ENCODE data around the gene UBE2O.

The UBE2O gene

DNA sequence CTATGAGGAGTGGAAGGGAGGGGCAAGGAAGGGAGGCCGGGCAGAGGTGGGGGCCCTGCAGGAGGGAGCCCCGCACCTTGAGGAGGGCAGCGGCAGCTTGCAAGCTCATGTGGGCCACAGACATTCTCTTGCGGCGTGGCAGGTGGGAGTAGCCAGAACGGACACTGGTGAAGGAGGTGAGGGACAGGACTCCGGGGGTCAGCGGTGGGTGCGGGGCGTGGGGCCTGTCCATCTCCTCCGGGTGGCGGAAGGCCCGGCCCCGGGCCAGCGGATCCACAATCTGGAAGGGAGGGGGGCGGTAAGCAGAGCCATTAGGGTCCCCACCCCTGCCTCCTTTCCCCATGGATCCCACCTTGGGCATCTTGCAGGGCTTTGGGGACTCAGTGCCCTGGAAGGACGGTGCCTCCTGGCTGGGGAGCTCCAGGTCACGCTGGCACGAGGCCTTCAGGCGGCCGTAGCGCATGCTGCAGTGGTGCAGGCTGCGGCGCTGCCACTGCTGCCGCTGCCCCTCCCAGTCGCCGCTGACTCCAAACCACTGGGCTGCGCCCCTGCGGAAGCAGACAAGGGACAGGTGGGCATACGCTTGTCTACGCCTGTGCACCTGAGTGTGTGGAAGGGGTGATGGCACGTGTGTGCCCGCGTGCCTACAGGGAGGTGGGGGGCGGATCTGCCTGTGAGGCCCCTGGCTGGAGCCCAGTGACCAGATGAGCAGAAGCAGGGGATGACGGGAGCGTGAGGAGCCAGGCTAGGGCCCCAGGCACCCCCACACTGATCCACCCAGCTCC is 26.0 kb upstream of the UBE2O start:
- no peak for TF ChIP-seq EZH2 (optimal IDR thresholded peaks at IDR 0.05; ENCODE audit: low read depth, low read length)
- TF ChIP-seq, protein P1, sequence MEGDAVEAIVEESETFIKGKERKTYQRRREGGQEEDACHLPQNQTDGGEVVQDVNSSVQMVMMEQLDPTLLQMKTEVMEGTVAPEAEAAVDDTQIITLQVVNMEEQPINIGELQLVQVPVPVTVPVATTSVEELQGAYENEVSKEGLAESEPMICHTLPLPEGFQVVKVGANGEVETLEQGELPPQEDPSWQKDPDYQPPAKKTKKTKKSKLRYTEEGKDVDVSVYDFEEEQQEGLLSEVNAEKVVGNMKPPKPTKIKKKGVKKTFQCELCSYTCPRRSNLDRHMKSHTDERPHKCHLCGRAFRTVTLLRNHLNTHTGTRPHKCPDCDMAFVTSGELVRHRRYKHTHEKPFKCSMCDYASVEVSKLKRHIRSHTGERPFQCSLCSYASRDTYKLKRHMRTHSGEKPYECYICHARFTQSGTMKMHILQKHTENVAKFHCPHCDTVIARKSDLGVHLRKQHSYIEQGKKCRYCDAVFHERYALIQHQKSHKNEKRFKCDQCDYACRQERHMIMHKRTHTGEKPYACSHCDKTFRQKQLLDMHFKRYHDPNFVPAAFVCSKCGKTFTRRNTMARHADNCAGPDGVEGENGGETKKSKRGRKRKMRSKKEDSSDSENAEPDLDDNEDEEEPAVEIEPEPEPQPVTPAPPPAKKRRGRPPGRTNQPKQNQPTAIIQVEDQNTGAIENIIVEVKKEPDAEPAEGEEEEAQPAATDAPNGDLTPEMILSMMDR (IDR thresholded peaks at IDR 0.05; ENCODE audit: low read length): no peak
- TF ChIP-seq EZH2phosphoT487 (IDR thresholded peaks at IDR 0.05; ENCODE audit: low read length): no peak
- Histone ChIP-seq H3K4me3 (ENCODE audit: low read length) (no peak overlapping the region), H2AFZ (ENCODE audit: low read length) (no peak overlapping the region), H3K27ac (ENCODE audit: low read length) (no peak overlapping the region), H3K9ac (ENCODE audit: low read length) (no peak overlapping the region), H3K9me2 (replicated peaks; ENCODE audit: insufficient read depth, low read length) (no peaks in the 10 kb centered on the region), H4K20me1 (ENCODE audit: insufficient read depth, low read length) (no peaks in the 10 kb centered on the region), H3K79me2 (ENCODE audit: low read length) (peaks cover 12% of the 10 kb centered on the region; the same call in 1 of the 2 replicates), H3K4me2 (ENCODE audit: low read depth, low read length) (no peak overlapping the region), H3K36me3 (replicated peaks; ENCODE audit: insufficient read depth, low read length) (no peaks in the 10 kb centered on the region), H3K4me1 (ENCODE audit: low read length) (peaks cover 25% of the 10 kb centered on the region), H3K9me3 (replicated peaks; ENCODE audit: insufficient read depth, low read length) (no peaks in the 10 kb centered on the region), H3K27me3 (replicated peaks; ENCODE audit: insufficient read depth, low read length) (no peaks in the 10 kb centered on the region), H3F3A (ENCODE audit: insufficient read depth, low read length) (peaks cover 36% of the 10 kb centered on the region)
- DNase-seq: no peak

DNA sequence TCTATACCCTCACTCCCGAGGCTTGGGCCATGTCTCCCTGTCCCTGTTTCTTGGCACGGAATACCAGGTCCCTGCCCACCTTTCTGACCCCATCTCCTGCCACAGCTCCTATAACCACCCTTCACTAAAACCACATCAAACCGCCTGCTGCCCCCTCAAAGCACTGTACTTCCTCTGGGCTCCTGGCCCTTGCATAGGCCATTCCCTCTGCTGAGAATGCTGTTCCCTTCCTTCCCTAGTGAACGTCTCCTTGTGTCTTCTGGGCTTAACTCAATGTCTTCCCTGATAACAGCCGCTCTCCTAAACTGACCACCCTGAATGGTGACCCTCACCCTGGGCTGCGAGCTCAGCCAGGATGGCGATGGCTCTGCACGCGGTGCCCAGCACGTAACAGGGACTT is 25.1 kb upstream of the UBE2O start:
- H3K4me3 ChIP-seq (ENCODE audit: low read length): no peak overlapping the region
- no peak for DNase-seq
- no peak overlapping the region for H3K27ac ChIP-seq (ENCODE audit: low read length)
- H3K9me2 ChIP-seq (replicated peaks; ENCODE audit: insufficient read depth, low read length): no peaks in the 10 kb centered on the region
- H3K4me2 ChIP-seq (ENCODE audit: low read depth, low read length): no peak overlapping the region
- TF ChIP-seq, protein P1 (IDR thresholded peaks at IDR 0.05; ENCODE audit: low read length): no peak
- no peak for TF ChIP-seq EZH2phosphoT487 (IDR thresholded peaks at IDR 0.05; ENCODE audit: low read length)
- TF ChIP-seq EZH2 (optimal IDR thresholded peaks at IDR 0.05; ENCODE audit: low read depth, low read length): no peak
- no peak overlapping the region for H3K9ac ChIP-seq (ENCODE audit: low read length)
- no peaks in the 10 kb centered on the region for H3K27me3 ChIP-seq (replicated peaks; ENCODE audit: insufficient read depth, low read length)
- no peaks in the 10 kb centered on the region for H3K36me3 ChIP-seq (replicated peaks; ENCODE audit: insufficient read depth, low read length)
- no peaks in the 10 kb centered on the region for H4K20me1 ChIP-seq (ENCODE audit: insufficient read depth, low read length)
- no peak overlapping the region for H2AFZ ChIP-seq (ENCODE audit: low read length)
- peaks cover 12% of the 10 kb centered on the region; the same call in 1 of the 2 replicates for H3K79me2 ChIP-seq (ENCODE audit: low read length)
- H3F3A ChIP-seq (ENCODE audit: insufficient read depth, low read length): peaks cover 30% of the 10 kb centered on the region
- no peaks in the 10 kb centered on the region for H3K9me3 ChIP-seq (replicated peaks; ENCODE audit: insufficient read depth, low read length)
- peaks cover 18% of the 10 kb centered on the region for H3K4me1 ChIP-seq (ENCODE audit: low read length)

DNA sequence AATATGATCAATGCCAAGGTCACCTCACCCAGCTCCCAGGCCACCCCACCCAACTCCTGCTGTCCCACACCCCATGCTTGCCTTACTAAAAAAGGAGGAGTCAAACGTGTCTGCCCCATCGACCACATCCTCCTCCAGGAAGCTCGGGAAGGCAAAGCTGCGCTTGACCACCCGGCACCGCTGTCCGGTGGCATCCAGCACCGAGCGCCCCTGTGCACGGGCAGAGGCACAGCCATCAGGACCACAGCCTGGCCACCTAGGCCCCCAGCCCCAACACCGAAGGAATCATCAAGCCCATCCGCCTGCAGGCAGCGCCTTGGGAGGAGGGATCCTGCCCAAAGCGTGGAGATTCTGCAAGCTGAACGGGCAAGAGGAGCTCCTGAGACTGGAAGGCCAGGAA is 24.6 kb upstream of the UBE2O start:
- no peak for TF ChIP-seq EZH2phosphoT487 (IDR thresholded peaks at IDR 0.05; ENCODE audit: low read length)
- TF ChIP-seq, protein P1 (IDR thresholded peaks at IDR 0.05; ENCODE audit: low read length): no peak
- TF ChIP-seq EZH2 (optimal IDR thresholded peaks at IDR 0.05; ENCODE audit: low read depth, low read length): no peak
- H3K4me3 ChIP-seq (ENCODE audit: low read length): no peak overlapping the region
- H3K27ac ChIP-seq (ENCODE audit: low read length): no peak overlapping the region
- H3K79me2 ChIP-seq (ENCODE audit: low read length): peaks cover 12% of the 10 kb centered on the region; the same call in 1 of the 2 replicates
- H4K20me1 ChIP-seq (ENCODE audit: insufficient read depth, low read length): no peaks in the 10 kb centered on the region
- peaks cover 24% of the 10 kb centered on the region for H3F3A ChIP-seq (ENCODE audit: insufficient read depth, low read length)
- H3K36me3 ChIP-seq (replicated peaks; ENCODE audit: insufficient read depth, low read length): peaks cover 3% of the 10 kb centered on the region; the same call in 1 of the 2 replicates
- H2AFZ ChIP-seq (ENCODE audit: low read length): no peak overlapping the region
- H3K27me3 ChIP-seq (replicated peaks; ENCODE audit: insufficient read depth, low read length): no peaks in the 10 kb centered on the region
- H3K9me2 ChIP-seq (replicated peaks; ENCODE audit: insufficient read depth, low read length): no peaks in the 10 kb centered on the region
- H3K9me3 ChIP-seq (replicated peaks; ENCODE audit: insufficient read depth, low read length): no peaks in the 10 kb centered on the region
- no peak overlapping the region for H3K4me2 ChIP-seq (ENCODE audit: low read depth, low read length)
- H3K4me1 ChIP-seq (ENCODE audit: low read length): peaks cover 14% of the 10 kb centered on the region
- H3K9ac ChIP-seq (ENCODE audit: low read length): no peak overlapping the region
- no peak for DNase-seq

Data from MM.1S (cell line).